Myometrial cell (primary cell): ENCODE measurements around the gene RECQL5. TPM values are rescaled to one million over a fixed set of nuclear protein-coding genes. Genes with fewer than 3 reads are reported as not detected.

Source experiments
- total RNA-seq: library from RNA; depleted of rRNA; stranded (reverse); fragments of >200 nt; gene quantifications from 2 replicates; pipeline ENCODE4 v1.2.3, GENCODE V29; 2015

RECQL5 gene
- 18.3 and 21.6 TPM in 2 replicates for total RNA-seq

GRCh38 chr17:75666959-75667790 lies at the start of gene RECQL5, which contains the start of gene SAP30BP:
Gene RECQL5, minus strand, starts transcription at chr17:75667154. Its CDS starts 597 bp downstream, at chr17:75666557.
Gene SAP30BP, plus strand, starts transcription at chr17:75667338. Its CDS starts 35 bp downstream, at chr17:75667373.

GRCh38 chr17:75632863-75633485 lies 34.0 kb downstream of the RECQL5 start, which contains the start of gene SMIM5:
Gene SMIM5, plus strand, starts transcription at chr17:75633434. Its CDS starts 6,768 bp downstream, at chr17:75640202.

GRCh38 chr17:75587675-75588595 lies 79.0 kb downstream of the RECQL5 start, which contains the start of gene MYO15B:
Gene MYO15B, plus strand, starts transcription at chr17:75587800. Its CDS starts 258 bp downstream, at chr17:75588058.

Other genes starting within 250 kb of the RECQL5 start
- 38.1 and 42.5 TPM in 2 replicates for gene TMEM94, start 210.5 kb downstream of the RECQL5 start, total RNA-seq
- 6.3 and 8.2 TPM in 2 replicates for gene CASKIN2, start 151.6 kb downstream of the RECQL5 start, total RNA-seq
- gene TSEN54, start 150.6 kb downstream of the RECQL5 start, total RNA-seq, result 14.7 and 15.4 TPM in 2 replicates
- under 0.01 and 0.89 TPM in 2 replicates for gene LLGL2, start 141.5 kb downstream of the RECQL5 start, total RNA-seq
- 0.18 and 2.6 TPM in 2 replicates for gene MYO15B, start 79.4 kb downstream of the RECQL5 start, total RNA-seq
- 0.18 TPM in 1 of 2 replicates, not detected in the other for gene SMIM5, start 33.7 kb downstream of the RECQL5 start, total RNA-seq
- 80.1 and 106 TPM in 2 replicates for gene SAP30BP, start 184 bp upstream of the RECQL5 start, total RNA-seq
- gene ITGB4, start 54.3 kb upstream of the RECQL5 start, total RNA-seq, result not detected in 2 replicates
- 62.2 and 70.3 TPM in 2 replicates for gene GALK1, start 98.0 kb upstream of the RECQL5 start, total RNA-seq
- gene UNK, start 117.7 kb upstream of the RECQL5 start, total RNA-seq, result 13.6 and 32.3 TPM in 2 replicates
- 0.89 and 3.5 TPM in 2 replicates for gene UNC13D, start 177.2 kb upstream of the RECQL5 start, total RNA-seq
- 84.4 and 94.8 TPM in 2 replicates for gene WBP2, start 188.2 kb upstream of the RECQL5 start, total RNA-seq
- 11.3 and 15.3 TPM in 2 replicates for gene TRIM47, start 211.4 kb upstream of the RECQL5 start, total RNA-seq
- gene TRIM65, start 229.8 kb upstream of the RECQL5 start, total RNA-seq, result 14.4 and 21.3 TPM in 2 replicates
- 24.1 and 27.1 TPM in 2 replicates for gene MRPL38, start 237.7 kb upstream of the RECQL5 start, total RNA-seq